ENCODE data around the gene F11. TPM values are rescaled to one million over a fixed set of nuclear protein-coding genes. Genes with fewer than 3 reads are reported as not detected.

The F11 gene
- total and polyA plus RNA-seq, 9 of the 15 experiments (the other 6 are each of a cell fraction or from before 2014, with no cell fraction given), result not detected

GRCh38 chr4:186330368-186330767 is 64.4 kb downstream of the F11 start:
- no peak overlapping the region for H3K4me3 ChIP-seq
- no peak for FAIRE-seq
- H2AFZ ChIP-seq (ENCODE audit: low read depth, low read length), result no peak overlapping the region
- no TSS peak for BruUV-seq (replicated peaks)
- 0% methylated on average over 3 of the region's 3 CpGs for WGBS (ENCODE audit: insufficient coverage, low coverage, missing lambda C conversion rate)
- no peaks in the 10 kb centered on the region for H3K36me3 ChIP-seq (ENCODE audit: control insufficient read depth, insufficient read depth, low read length)
- intact Hi-C loops (cut with micrococcal nuclease) (no loop called here), in situ Hi-C loops (cut with MboI) (no loop called here)
- CTCF ChIA-PET (ENCODE audit: low intra/inter-chr PET ratio), result no interaction called here
- H3K27me3 ChIP-seq (ENCODE audit: control insufficient read depth in 2 of 2, insufficient read depth in 2 of 2, low read length in 2 of 2), result peaks cover 2 to 11% of the 10 kb centered on the region in 2 experiments; a peak in 4 of 5 replicates
- H4K20me1 ChIP-seq (replicated peaks; ENCODE audit: control insufficient read depth, insufficient read depth, low read length), result no peaks in the 10 kb centered on the region
- no peaks in the 10 kb centered on the region for H3K9me1 ChIP-seq (ENCODE audit: control insufficient read depth, insufficient read depth, low read length)
- POLR2A ChIA-PET, result no interaction called here
- no peak for ATAC-seq
- H3K27ac ChIP-seq (ENCODE audit: extremely low read depth, low read depth, low read length), result no peak overlapping the region
- no peaks in the 10 kb centered on the region for H3K4me1 ChIP-seq (replicated peaks in 1 of 2; ENCODE audit: control insufficient read depth in 2 of 2, insufficient read depth in 2 of 2, low read length in 2 of 2)
- no peaks in the 10 kb centered on the region for H3K79me2 ChIP-seq (ENCODE audit: control insufficient read depth, insufficient read depth, low read length)
- TF ChIP-seq BRF1 (IDR thresholded peaks at IDR 0.05; ENCODE audit: borderline replicate concordance, extremely low read depth, insufficient read length) (no peak), USF2 (CRISPR knock-in tag; IDR thresholded peaks at IDR 0.05) (no peak), TCF15 (CRISPR knock-in tag; IDR thresholded peaks at IDR 0.05) (no peak), MAFG (tag; conservative IDR thresholded peaks at IDR 0.05) (peak; percentile 32; the same call in 1 of the 2 replicates), CREM (IDR thresholded peaks at IDR 0.05; ENCODE audit: low read depth) (no peak), C11orf30 (IDR thresholded peaks at IDR 0.05; ENCODE audit: low read depth) (peak; percentile 36; the same call in 1 of the 2 replicates), ZNF316 (IDR thresholded peaks at IDR 0.05) (peak; percentile 71), MAFF (IDR thresholded peaks at IDR 0.05; ENCODE audit: low read length) (no peak), NEUROD1 (IDR thresholded peaks at IDR 0.05; ENCODE audit: borderline replicate concordance, low read depth, low read length, partially characterized antibody) (no peak), IRF2 (CRISPR knock-in tag; IDR thresholded peaks at IDR 0.05) (no peak), POLR2B (IDR thresholded peaks at IDR 0.05; ENCODE audit: low read depth, partially characterized antibody) (no peak), TBP (optimal IDR thresholded peaks at IDR 0.05; ENCODE audit: low read depth, low read length) (no peak), LARP7 (IDR thresholded peaks at IDR 0.05) (no peak), FOXO4 (CRISPR knock-in tag; IDR thresholded peaks at IDR 0.05) (no peak)
- no peak for DNase-seq (ENCODE audit: extremely low read depth in 1 of 4, low spot score in 3 of 4)
- H3K9me3 ChIP-seq (replicated peaks; ENCODE audit: control insufficient read depth, insufficient read depth, low read depth, low read length), result no peaks in the 10 kb centered on the region
- H3K9ac ChIP-seq (ENCODE audit: insufficient read depth in 1 of 2, low read depth in 2 of 2, low read length in 2 of 2), result no peak overlapping the region
- H3K4me2 ChIP-seq (ENCODE audit: insufficient read depth, low read length), result no peak overlapping the region
